GM19455 (cell line): ENCODE results near the gene ARMH3.
A peak's percentile ranks its signal among the peaks of the same experiment; 100 is the strongest.

Experiments used
- ATAC-seq: cut with Tn5 transposase; IDR thresholded peaks from one replicate; pipeline ENCODE4 v1.9.1; 2021; ENCODE audit not compliant: unreplicated experiment

The ARMH3 gene

DNA sequence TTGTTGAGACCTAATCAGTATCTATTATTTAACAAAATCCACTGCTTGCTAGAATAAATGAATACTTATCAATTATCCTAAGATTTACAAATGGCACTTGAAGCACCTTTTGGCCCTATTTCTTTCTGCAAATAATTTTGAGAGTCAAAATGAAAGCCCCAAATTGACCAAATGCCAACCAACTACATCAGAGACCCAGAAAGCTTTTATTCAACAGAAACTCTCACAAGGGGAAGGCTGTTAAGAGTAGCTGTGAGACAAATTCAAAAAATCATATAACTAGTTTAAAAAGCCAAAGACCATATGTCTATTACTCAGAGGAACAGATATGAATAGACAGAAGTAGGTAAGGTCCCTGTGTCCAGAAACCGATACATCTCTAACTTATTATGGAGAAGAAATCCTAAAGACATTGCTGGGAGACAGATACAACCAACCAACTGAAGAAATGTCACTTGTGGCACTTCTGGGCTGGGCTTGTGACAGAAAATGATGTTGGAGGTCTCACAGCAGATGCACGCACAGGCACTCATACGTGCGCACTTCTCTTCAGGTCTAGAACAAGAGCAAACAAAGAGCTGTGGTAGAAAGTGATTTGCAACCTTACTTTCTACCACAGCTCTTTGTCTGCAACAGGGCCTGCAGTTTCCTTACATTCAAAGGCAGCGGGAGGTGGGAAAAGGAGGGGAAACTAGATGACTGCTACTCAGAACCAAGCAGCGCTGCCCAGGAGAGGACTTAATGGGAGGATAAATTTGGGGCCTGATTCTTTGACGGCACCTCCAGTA is 153.7 kb downstream of the ARMH3 start:
- ATAC-seq = no peak

DNA sequence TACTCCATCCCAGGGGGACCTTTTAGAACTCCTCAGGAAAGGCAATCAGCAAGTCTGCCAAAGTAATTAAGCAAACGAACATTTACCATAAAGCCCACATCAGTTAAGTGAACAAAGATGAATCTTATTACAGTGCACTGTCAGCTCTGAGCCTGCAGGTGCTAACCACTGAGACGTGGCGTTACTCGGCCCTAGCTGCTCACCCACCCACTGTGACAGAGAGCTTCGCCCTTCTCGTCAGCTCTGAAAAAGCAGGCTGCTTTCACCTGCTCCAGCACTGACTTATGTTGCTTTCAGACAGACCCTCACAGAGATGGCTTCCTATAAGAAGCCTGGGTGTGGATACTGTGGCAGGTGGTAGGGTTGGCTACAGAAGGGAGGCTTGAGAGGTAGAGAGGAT is 154.6 kb downstream of the ARMH3 start:
- peak; percentile 65 for ATAC-seq

DNA sequence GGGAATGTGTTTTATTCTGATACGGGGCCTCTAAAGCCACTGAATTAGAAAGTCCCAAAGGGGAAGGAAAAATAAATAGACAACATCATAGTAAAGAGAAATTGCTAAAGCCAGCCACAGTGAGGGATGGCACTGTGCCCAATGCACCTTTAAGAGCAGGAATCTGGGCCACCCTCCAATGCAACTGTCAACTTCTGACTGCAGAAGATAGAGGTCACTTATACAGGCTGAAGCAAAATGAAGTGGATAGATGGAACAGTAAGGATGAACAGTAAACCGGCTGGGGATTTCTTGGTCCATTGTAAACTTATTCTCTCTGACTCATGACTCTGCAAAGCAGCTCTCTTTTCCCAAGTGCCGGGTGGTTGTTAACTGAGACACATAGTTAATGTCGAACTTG is 158.3 kb downstream of the ARMH3 start:
- no peak for ATAC-seq

DNA sequence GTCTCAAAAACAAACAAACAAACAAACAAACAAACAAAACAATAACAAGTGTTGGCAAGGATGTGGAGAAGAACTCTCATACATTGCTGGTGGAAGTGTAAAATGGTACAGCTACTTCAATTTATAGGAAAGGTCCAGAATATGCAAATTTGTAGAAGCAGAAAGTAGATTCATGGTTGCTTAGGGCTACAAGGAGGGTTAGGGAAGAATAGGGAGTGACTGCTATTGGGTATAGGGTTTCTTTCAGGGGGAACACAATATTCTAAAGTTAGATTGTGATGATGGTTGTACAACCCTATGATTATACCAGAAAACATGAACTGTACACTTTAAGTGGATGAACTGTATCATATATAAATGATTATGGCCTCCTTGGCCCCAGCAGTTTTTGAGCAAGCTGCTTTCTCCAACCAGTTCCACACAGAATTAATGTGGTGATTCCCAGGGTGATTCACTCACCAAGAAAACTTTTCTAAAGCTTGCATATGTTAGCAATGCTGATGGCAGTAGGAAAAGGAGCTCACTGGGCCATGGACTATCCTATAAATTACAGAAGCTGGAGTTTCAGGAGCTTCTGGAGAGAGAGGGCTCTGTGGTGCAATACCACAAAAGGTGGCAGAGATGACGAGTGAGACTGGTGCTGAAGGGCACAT is 159.6 kb downstream of the ARMH3 start:
- no peak for ATAC-seq

DNA sequence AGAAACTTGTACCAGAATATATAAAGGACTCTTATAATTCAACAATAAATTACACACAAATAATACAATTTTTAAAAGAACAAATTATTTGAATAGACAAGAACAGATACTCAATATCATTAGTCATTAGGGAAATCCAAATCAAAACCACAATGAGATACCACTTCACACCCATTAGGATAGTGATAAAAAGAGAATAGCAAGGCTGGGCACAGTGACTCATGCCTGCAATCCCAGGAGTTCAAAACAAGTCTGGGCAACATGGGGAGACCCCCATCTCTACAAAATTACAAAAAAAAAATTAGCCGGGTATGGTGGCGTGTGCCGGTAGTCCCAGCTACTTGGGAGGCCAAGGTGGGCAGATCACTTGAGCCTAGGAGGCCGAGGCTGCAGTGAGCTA is 160.2 kb downstream of the ARMH3 start:
- no peak for ATAC-seq

DNA sequence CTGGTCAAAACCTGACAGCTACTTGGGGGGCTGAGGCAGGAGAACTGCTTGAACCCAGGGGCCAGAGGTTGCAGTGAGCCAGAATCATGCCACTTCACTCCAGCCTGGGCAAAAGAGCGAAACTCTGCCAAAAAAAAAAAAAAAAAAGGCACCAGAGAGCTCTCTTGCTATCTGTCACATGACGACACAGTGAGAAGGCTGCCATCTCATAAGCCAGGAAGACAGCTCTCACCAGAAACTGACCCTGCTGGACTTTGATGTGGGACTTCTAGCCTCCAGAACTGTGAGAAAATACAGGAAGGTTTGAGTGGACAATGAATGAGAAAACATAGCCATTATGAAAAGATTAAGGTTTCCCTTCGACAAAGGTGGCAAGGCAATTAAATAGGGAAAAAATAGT is 161.2 kb downstream of the ARMH3 start:
- no peak for ATAC-seq

DNA sequence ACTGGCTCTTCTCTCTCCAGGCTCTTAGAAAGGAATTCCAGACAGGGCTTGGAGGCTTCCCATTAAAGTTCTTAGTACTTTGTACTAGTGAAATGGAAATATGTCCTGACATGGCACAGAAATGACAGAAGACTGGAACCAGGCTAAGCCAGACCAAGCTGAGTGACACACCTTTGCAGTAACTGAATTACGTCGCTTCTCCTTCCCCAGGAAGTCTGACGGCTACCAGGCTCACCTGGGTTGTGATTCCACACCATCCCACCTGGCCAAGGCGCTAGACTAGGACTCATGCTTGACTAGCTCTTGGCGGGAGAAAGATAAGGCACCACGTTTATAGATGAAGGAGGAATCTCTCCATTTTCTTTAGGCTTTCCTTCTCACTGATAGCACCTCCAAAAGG is 161.7 kb downstream of the ARMH3 start:
- no peak for ATAC-seq

DNA sequence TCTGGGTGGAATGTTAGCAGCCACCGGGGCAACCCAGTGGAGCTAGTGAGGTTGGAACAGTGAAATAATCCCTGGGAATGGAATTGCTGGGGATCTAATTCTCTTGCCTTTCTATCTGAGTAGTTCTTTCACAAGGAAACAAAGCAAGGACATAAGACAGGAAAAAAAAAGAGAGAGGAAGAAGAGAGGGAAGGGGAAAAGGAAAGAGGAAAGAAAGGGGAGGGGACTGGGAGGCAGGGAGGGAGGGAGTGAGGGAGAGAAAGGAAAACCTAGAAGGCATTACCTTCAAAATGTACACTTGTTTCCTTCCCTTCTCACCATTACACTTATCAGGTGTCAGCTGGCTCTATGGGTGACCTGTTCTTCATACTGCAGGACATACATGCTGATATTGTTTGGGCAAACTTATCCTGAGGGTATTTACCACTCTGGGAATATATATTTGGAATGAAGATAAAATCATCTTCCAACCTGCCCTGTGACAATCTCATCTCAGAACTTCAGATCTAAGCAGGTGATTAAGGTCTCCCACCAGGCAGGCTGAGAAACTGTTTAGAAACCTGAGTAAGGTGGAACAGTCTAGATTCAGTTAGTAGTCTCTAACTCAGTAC is 162.4 kb downstream of the ARMH3 start:
- no peak for ATAC-seq

DNA sequence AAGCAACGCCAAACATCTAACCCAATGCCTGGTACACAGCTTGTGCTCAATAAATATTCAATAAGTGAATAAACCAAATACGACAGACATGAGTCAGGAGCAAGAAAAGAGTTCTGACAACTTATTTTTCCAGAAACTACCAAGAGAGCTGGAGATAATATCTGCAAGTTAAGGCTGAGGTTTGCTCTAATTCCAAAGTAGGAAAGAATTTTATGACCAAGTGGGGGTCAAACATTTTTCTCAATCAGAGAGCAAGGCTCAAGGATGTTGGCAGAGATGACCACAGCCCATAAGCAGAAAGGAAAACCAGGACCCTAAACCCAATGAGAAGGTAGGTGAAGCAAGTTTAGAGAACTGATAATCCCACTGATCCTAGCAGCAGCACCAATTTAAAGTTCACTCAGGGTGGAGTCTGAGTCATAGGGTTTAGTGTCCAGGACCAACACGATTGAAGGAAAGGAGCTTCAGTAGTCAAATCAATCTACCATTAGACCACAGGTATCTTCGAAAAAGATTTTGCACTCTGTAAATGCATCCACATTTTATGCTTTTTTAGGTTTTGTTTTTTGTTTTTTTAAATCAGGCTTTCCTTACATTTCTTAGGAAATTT is 163.1 kb downstream of the ARMH3 start:
- no peak for ATAC-seq

DNA sequence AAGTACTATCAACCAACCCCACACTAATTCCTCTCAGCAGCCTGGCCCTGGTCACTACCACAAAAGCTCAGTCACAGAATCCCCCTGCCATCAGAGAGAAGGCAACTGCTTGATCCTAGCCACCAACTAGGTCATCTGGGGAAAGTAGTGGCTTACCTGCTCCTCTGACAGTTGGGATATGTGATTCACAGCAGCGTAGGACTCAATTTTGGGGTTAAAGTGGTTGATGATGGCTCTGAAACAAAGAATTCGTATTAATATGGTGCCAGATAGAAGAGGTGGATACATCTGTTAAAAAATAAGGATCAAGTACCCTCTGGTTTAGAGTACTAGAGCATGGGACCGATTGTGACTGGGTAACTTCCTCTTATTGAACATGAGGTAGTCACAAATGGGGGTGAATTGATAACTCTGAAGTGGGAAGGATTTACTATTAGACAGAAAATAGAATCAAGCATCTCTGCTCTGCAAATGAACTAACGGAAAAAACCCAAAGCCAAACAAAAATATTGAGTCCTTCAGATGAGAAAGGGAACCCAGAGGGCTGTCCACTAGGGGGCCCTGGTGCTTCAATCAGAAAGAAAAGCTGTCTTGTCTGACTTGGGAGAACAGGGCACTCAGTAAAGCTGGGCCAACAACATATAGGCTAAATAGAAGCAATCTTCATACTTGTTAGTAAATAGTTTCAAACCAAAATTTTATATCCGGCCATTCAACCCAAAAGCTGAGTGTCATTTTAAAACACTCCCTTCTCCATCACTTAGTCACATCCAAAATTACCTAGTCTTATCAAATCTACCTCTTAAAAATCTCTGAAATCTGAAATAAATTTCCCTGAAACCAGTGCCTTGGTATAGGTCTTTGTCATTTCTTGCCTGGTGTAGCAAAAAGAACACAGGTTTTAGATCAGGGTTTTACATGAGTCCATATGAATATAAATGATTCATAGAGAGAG is 166.4 kb downstream of the ARMH3 start:
- no peak for ATAC-seq

DNA sequence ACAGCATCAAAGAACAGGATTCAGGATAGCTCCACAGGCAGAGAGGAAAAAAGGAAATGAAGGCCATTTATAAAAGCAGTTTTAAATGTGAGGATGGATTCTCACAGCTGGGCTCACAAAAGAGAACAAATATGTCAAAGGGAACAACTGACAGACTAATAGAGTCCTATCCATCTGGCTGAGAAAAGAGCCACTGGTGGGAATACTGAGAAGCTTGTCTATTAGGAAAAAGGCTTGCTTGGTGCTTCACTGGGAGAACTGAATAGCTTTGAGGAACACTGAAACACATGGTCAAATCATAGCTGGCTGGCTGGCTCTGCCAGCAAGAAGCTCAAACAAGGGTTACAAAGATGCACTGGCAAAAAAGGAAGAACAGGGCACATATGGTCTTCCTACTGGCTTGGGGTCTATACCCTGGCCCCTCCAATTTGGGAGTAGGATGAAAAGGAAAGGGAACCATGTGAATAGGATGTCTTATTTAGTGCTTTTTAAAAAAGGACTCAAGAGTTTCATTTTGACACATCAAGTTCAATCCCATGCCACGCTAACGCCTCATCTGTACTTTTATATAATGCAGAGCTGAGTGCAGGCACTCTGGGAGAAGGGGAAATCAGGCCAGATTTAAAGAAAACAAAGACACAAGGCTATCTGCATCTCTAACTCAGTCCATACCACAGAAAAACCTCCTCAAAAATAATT is 167.6 kb downstream of the ARMH3 start:
- no peak for ATAC-seq

DNA sequence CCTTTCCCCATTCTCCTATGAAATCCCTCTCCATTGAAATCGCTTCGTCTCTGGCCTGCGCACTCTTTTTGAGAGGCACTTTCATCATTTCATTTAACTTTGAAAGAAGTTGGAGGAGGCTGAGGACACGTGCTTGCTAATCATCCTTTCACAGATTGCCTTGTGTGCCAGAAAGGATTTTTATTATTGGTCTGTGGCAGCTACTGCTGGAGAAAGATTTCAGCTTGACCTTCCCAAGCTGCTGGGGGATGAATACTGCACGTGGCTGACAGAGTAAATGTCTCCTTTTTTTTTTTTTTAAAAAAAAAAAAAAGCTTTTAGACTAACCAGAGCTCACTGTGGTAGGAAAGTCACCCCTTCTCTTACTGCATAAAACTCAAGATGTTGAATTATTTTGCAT is 168.2 kb downstream of the ARMH3 start:
- ATAC-seq = no peak

DNA sequence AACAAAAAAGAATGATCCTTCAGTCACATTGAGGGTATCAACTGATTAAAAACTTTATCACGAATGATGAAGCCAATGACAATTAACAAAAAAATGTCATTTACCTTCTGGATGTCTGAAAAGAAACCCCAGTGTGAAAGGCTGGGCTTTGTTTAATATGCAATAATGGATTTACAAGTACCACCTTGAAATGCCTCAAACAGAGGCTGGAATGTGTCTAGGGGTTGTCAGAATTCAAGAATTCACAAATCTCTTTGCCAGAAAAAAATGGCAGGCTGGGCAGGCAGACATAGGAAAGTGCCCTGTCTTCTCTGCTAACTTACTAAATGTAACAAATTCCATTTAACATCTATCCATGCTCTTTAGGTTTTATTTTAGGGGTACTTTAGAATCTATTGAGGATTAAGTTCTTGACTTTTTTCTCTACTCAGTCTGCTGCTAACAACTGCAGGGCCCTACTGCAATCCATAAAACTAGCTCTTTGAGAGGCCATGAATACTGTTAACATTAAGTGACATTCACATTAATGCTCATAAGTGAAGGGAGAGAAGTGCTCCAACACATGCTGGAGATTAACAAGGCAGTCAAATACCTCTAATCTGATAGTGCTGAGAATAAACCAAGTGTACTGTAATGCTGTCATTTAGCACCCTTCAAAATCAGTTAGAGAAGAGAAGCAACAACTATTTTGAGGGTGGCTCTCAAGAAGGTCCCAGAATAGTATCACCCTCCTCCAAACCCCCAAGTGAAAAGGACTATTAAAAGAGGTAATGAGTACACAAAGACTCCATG is 169.3 kb downstream of the ARMH3 start:
- ATAC-seq = no peak

DNA sequence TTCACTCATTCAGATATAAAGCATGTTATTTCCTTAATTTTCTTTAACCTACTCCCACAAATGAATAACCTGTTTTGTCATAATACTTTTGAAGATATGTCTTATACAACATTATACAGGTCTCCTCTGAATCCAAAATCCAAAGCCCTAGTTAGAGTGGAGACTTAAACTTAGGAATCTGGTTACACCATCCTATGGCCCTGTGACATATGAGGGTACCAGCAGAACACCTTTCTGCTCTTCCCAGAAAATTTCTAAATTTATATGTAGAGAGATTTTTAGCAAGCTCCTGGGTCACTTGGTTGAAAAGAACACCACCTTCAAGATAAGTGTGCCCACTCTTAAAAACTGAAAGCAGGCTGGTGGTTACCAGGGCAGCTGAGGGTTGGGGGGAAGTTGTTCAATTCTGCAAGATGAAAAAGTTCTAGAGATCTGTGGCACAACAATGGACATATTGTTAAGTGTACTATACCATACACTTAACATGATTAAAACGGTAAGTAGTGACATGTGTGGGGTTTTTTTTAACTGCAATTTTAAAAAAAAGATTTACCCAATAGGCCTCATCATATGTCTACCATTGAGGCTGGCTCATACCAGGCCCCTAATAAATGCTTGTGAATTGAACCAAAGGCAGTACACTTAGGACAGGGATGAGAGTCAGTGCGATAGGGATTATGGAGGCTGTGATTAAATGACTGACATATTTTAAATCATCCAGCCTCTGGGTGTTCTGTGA is 174.8 kb downstream of the ARMH3 start:
- ATAC-seq = no peak

DNA sequence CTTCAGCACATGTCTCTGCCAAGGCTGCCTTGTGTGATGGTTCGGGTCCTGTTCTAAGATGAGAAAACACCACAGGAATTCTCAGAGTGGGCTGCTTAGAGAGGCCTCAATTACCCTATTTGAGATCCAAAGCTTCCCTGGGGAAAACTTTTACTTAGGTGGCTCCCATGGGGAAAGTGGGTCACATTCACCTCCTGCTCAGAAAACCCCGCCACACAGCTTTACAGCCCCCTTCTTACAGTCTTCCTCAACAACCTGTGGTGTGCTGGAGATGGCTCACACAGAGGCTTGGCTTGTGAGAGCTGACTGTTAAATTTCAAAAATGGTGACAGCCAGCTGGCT is 175.8 kb downstream of the ARMH3 start:
- ATAC-seq = no peak

DNA sequence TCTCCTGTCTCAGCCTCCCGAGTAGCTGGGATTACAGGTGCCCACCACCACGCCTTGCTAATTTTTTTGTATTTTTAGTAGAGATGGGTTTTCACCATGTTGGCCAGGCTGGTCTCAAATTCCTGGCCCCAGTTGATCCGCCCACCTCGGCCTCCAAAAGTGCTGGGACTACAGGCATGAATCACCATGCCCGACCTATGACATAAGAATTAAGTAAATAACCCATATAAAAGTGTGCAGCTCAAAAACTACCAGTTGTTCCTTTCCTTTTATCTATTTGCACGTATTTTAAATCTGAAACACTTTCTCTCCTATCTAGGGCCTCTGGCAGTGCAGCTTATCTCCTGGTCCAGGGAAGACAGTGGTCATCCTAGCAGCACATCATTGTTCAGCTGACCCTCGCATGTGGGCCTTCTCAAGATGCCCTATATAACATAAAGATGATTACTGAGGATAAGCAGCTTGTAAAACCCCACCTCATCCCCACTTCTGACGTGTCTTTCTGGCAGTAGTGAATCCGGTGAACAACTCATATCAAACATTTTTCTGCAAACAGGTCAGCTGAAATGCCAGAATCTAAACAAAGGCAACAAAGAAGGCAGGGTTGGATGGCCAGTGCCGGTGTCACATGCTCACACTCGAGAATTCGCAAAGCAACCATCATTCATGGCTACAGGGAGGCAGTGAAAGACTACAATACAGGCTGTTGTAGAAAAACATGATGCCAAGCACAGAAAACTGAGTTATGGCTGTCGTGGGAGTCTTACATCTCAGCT is 176.3 kb downstream of the ARMH3 start:
- ATAC-seq = no peak

DNA sequence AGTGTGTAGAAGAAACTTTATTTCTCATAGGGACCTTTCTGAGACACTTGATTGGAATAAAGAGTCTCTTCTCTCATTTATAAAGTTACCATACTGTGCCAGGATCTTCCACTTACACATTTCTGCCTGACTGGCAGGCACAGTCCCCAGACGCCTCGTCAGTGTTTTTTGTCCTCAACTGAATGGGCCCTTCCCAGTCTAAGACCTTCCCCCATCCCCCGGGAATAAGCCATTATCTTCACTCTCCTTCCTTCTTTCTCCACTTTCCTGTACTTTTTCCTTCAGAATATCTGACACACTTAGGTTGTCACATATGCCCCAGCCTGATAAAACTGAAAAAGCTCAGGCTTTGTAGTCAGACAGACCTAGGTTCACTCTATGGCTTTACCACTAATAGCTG is 177.1 kb downstream of the ARMH3 start:
- ATAC-seq = no peak

DNA sequence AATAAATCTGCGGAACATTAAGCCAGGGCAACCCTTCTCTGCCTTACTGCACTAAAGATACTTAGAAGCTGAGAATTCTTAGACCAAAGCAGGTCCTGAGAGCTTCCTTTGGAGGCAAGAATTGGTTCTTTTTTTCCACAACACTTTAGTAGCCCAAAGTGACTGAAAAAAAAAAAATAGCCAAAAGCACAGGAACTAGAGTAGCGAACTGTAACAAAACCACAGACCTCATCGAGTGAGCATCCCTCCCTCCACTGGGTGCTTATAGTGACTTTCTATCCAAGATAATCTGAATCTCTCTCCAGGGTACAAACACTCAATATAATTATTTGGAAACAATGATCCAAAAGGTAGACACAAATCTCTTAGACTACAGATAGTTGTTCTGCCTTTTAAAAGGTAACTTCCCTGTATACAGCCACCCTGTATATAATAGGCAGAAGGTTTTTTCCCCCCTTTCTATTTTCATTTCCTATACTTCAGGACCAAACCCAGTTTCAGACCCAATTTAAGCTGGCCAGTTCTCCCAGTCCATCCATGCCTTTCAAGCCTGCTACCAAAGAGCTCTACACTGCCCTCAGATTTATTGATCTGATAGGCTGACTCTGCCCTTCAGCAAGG is 180.8 kb downstream of the ARMH3 start:
- ATAC-seq = no peak
